Fibroblast of lung (primary cell): ENCODE results near the gene POU3F1. TPM values are rescaled to one million over a fixed set of nuclear protein-coding genes. Genes with fewer than 3 reads are reported as not detected.

Source experiments
- DNase-seq, 2 donors: peaks; one replicate each; pipeline versions ENCODE4 v3.0.0 to v3.0.0-alpha.2; 2010; ENCODE audit warnings: low read depth in 2 of 2
- H2AFZ ChIP-seq: 2 replicates; pipeline ENCODE4 v1.5.1; 2012; ENCODE audit warnings: low read length, control low read depth, inconsistent platforms
- H3K27ac ChIP-seq: 2 replicates; pipeline ENCODE4 v1.5.1; 2011; ENCODE audit warnings: low read length, control low read depth; ENCODE audit not compliant: insufficient read depth
- H3K27me3 ChIP-seq: 2 replicates; pipeline ENCODE4 v1.5.1; 2011; ENCODE audit warnings: mild to moderate bottlenecking, low read length; ENCODE audit not compliant: control insufficient read depth, insufficient read depth
- H3K36me3 ChIP-seq: 2 replicates; pipeline ENCODE4 v1.5.1; 2011; ENCODE audit warnings: low read length; ENCODE audit not compliant: control insufficient read depth, insufficient read depth
- H3K4me1 ChIP-seq: 2 replicates; pipeline ENCODE4 v1.5.1; 2011; ENCODE audit warnings: low read length; ENCODE audit not compliant: control insufficient read depth, insufficient read depth; ENCODE audit errors: extremely low read depth
- H3K4me2 ChIP-seq: 2 replicates; pipeline ENCODE4 v1.5.1; 2011; ENCODE audit warnings: low read length, control low read depth; ENCODE audit not compliant: insufficient read depth; ENCODE audit errors: extremely low read depth
- H3K4me3 ChIP-seq, 4 experiments: fragments of 200-600 bp in 1 of 4; sonication (generic) in 1 of 4; replicated peaks in 1 of 4; 2 replicates each; pipeline ENCODE4 v1.5.1; 2011 to 2016; ENCODE audit warnings: low read length in 4 of 4, low read depth in 3 of 4, mild to moderate bottlenecking in 3 of 4, control low read depth in 2 of 4, inconsistent platforms in 1 of 4, mixed read lengths in 1 of 4; ENCODE audit not compliant: insufficient read depth in 1 of 4; ENCODE audit errors: control extremely low read depth in 1 of 4
- H3K79me2 ChIP-seq: 2 replicates; pipeline ENCODE4 v1.5.1; 2012; ENCODE audit warnings: mild to moderate bottlenecking, low read length, inconsistent platforms; ENCODE audit not compliant: control insufficient read depth, insufficient read depth
- H3K9ac ChIP-seq: 2 replicates; pipeline ENCODE4 v1.5.1; 2011; ENCODE audit warnings: mild to moderate bottlenecking, low read length, control low read depth; ENCODE audit not compliant: insufficient read depth
- H3K9me3 ChIP-seq: 2 replicates; pipeline ENCODE4 v1.5.1; 2012; ENCODE audit warnings: low read depth, low read length; ENCODE audit not compliant: control insufficient read depth, insufficient read depth
- H4K20me1 ChIP-seq: 2 replicates; pipeline ENCODE4 v1.5.1; 2011; ENCODE audit warnings: low read length; ENCODE audit not compliant: control insufficient read depth, insufficient read depth; ENCODE audit errors: extremely low read depth
- CTCF ChIP-seq, 2 donors: IDR thresholded peaks in 1 of 2; conservative IDR thresholded peaks in 1 of 2; 1 replicate in 1 of 2; 2 replicates in 1 of 2; pipeline ENCODE4 v1.5.1; 2011 to 2012; ENCODE audit warnings: low read length in 2 of 2, control low read depth in 1 of 2, inconsistent platforms in 1 of 2, low read depth in 1 of 2, mild to moderate bottlenecking in 1 of 2
- EZH2 ChIP-seq: IDR thresholded peaks from 2 replicates; pipeline ENCODE4 v1.5.1; 2012; ENCODE audit warnings: low read length, control low read depth, mild to moderate bottlenecking; ENCODE audit errors: missing control alignments
- polyA plus RNA-seq, 2 donors: library from polyadenylated mRNA; depleted of rRNA in 1 of 2; stranded (reverse) in 1 of 2; unstranded in 1 of 2; fragments of >200 nt; gene quantifications; 2 replicates each; pipeline ENCODE4 v1.2.1, GENCODE V29; 2011 to 2012; ENCODE audit warnings: missing spikeins in 1 of 2
- total RNA-seq: library from RNA; depleted of rRNA; stranded (reverse); fragments of >200 nt; gene quantifications from 2 replicates; pipeline ENCODE4 v1.2.1, GENCODE V29; 2014

The POU3F1 gene
- total and polyA plus RNA-seq, 2 donors (not counting 1 experiment from before 2014, with no cell fraction given) = under 0.01 TPM; not detected in 1

- no peak overlapping the region for H3K4me3 ChIP-seq
- peaks cover 12% of the 10 kb centered on the region for H3K36me3 ChIP-seq
- H4K20me1 ChIP-seq = no peaks in the 10 kb centered on the region
- H3K27ac ChIP-seq = no peak overlapping the region
- no peak overlapping the region for H3K9ac ChIP-seq
- H3K27me3 ChIP-seq = no peaks in the 10 kb centered on the region
- H3K79me2 ChIP-seq = peaks cover 46% of the 10 kb centered on the region
- no peak for DNase-seq
- no peak overlapping the region for H2AFZ ChIP-seq
- H3K4me2 ChIP-seq = no peak overlapping the region
- H3K9me3 ChIP-seq = no peaks in the 10 kb centered on the region
- H3K4me1 ChIP-seq = peaks cover 3% of the 10 kb centered on the region
- TF ChIP-seq EZH2 (no peak), CTCF (conservative IDR thresholded peaks at IDR 0.05 in 1 of 2, IDR thresholded peaks at IDR 0.05 in 1 of 2; ENCODE audit: low read depth in 1 of 2, low read length in 2 of 2) (no peak)
Observed at GRCh38 chr1:38014724-38015424, 31.7 kb downstream of the POU3F1 start.

DNA sequence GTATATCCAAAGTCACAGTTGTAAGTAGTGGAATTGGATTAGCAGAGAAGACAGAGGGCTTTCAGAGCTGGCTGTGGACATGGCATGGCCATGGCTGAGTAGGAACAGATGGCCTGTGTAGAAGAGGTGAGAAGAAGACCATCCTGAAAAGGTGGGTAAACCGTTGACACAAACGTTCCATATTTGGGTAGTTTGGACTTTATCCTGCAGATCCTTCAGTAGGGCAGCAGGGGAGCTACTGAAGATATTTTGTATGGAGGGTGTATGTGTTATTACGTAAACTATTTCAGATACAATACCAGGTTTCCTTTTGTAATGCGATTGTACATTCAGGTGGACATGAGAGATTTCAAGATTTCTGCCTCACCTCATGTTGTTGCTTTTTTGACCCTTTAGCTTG, 32.4 kb downstream of the POU3F1 start:
- Histone ChIP-seq H3K4me1 (peaks cover 3% of the 10 kb centered on the region), H3K4me3 (peak overlapping the region; percentile 3 to 99 (median 23)), H3K36me3 (peaks cover 10% of the 10 kb centered on the region), H3K9ac (no peak overlapping the region), H4K20me1 (no peaks in the 10 kb centered on the region), H3K9me3 (no peaks in the 10 kb centered on the region), H3K79me2 (peaks cover 46% of the 10 kb centered on the region), H3K4me2 (peak overlapping the region; percentile 55), H3K27me3 (no peaks in the 10 kb centered on the region), H2AFZ (no peak overlapping the region), H3K27ac (no peak overlapping the region)
- no peak for DNase-seq
- TF ChIP-seq EZH2 = no peak
- peak in 1 of 2 donors; percentile 20 for TF ChIP-seq CTCF (conservative IDR thresholded peaks at IDR 0.05 in 1 of 2, IDR thresholded peaks at IDR 0.05 in 1 of 2; ENCODE audit: low read depth in 1 of 2, low read length in 2 of 2)

DNA sequence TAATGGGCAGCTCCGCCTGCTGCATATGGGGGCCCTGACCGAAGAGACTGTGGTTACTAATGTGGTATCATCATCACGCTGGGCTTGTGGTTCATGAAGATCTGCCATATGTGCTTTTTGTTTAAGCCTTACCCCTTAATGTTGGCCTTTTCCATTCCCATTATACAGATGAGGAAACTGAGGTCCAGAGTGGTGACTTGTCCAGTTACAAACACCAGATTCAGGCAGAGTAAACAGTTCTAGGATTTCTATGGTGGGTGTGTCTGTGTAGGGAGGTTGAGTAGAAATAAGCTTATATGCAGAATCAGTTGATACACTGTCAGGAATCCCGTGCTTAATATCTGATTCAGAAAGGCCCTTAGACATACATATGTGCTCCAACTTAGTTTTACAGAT, 33.4 kb downstream of the POU3F1 start:
- Histone ChIP-seq H3K4me2 (peak overlapping the region; percentile 87), H3K27ac (peak overlapping the region; percentile 96), H3K9ac (peak overlapping the region; percentile 90), H3K36me3 (peaks cover 8% of the 10 kb centered on the region), H3K79me2 (peaks cover 46% of the 10 kb centered on the region), H3K4me1 (peaks cover 3% of the 10 kb centered on the region), H3K9me3 (no peaks in the 10 kb centered on the region), H4K20me1 (no peaks in the 10 kb centered on the region), H3K27me3 (no peaks in the 10 kb centered on the region), H2AFZ (no peak overlapping the region), H3K4me3 (peak overlapping the region; percentile 80 to 99 (median 90))
- TF ChIP-seq EZH2 (no peak), CTCF (conservative IDR thresholded peaks at IDR 0.05 in 1 of 2, IDR thresholded peaks at IDR 0.05 in 1 of 2; ENCODE audit: low read depth in 1 of 2, low read length in 2 of 2) (no peak)
- peak in 1 of 2 donors; percentile 78 for DNase-seq
